ENCODE results near the gene SMIM38. TPM values are rescaled to one million over a fixed set of nuclear protein-coding genes. Genes with fewer than 3 reads are reported as not detected.

Gene SMIM38
- total RNA-seq, 1 experiment from 2014 or later = 0.54 TPM

DNA sequence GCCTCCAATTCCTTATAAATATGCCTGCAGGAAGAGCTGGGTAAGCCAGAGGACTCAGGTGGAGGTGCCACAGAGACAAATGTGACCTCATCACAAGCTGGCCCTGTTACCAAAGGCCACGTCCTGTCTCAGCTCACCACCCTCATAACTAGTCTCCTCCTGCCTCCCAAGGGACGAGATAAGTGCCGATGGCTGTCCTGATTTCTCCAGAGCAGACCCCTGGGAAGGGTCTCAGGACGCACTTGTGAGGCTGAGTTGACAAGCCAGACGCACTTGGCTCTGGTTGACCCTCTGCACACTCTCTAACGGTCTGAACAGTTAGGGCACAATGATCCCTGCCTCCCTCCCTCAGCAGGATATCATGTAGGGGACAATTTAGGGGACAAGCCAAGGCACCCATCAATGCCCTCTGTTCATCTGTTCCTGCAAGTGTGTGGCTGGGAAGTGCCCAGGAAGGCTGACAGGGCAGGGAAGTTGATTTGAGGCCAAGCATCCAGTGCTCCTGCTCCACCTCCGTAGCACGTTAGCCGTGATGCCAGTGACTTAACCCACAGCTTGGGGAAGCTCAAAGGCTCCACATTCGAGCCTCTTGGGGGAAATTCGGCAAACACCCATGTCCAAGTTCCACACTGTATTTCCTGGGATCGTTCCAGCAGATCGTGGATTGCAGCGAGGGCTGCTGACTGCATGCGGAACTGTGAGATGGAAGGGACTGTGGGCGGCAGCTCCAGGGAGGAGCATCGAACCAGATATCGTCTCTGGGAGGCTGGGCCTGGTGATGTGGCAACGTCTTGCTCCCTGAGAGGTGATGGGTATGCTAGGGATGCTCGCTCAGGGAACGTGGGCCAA lies 2.8 kb downstream of the SMIM38 start:
- Histone ChIP-seq H3K9me3 (ENCODE audit: control insufficient read depth in 1 of 2, insufficient read depth in 1 of 2, low read depth in 1 of 2, low read length in 2 of 2) (no peaks in the 10 kb centered on the region), H3K4me1 (ENCODE audit: control insufficient read depth in 1 of 2, insufficient read depth in 2 of 2, low read length in 2 of 2) (no peaks in the 10 kb centered on the region), H3K9me2 (ENCODE audit: insufficient read depth) (0 out of 2 replicates have a peak, but pooled peaks cover 2% of the 10 kb centered on the region), H3K36me3 (ENCODE audit: control insufficient read depth in 1 of 2, insufficient read depth in 2 of 2, low read length in 2 of 2) (no peaks in the 10 kb centered on the region), H3K9ac (ENCODE audit: low read length) (no peak overlapping the region), H2AFZ (ENCODE audit: low read depth, low read length, poor library complexity, severe bottlenecking) (no peak overlapping the region), H4K20me1 (ENCODE audit: insufficient read depth) (no peaks in the 10 kb centered on the region), H3K4me2 (ENCODE audit: low read length) (no peak overlapping the region), H3K79me2 (ENCODE audit: insufficient read depth, low read length) (no peaks in the 10 kb centered on the region), H3K27me3 (ENCODE audit: insufficient read depth, low read length) (no peaks in the 10 kb centered on the region), H3K27ac (ENCODE audit: low read depth, low read length) (no peak overlapping the region), H3K4me3 (replicated peaks in 1 of 2; ENCODE audit: low read depth in 1 of 2, low read length in 2 of 2) (no peak overlapping the region)
- ATAC-seq (no peak), DNase-seq (ENCODE audit: low read depth, low spot score) (no peak)
- ChIA-PET RAD21 (ENCODE audit: low non-redundant PET in 1 of 2, low total read pairs in 2 of 2, uncharacterized antibody in 2 of 2, unreplicated experiment in 2 of 2) (no interaction called here), POLR2A (no interaction called here), CTCF (no interaction called here)
- no peak for TF ChIP-seq CBX3 (IDR thresholded peaks at IDR 0.05; ENCODE audit: low read depth)
- TF ChIP-seq RAD21 (IDR thresholded peaks at IDR 0.05; ENCODE audit: low read depth) = no peak
- no peak for TF ChIP-seq TCF7L2 (IDR thresholded peaks at IDR 0.05; ENCODE audit: borderline replicate concordance, extremely low read depth, insufficient read depth, insufficient read length)
- no peak for TF ChIP-seq POLR2A (IDR thresholded peaks at IDR 0.05; ENCODE audit: borderline replicate concordance, extremely low read depth, insufficient read depth, insufficient read length)
- TF ChIP-seq ZNF274 (IDR thresholded peaks at IDR 0.05; ENCODE audit: low read depth, low read length) = no peak
- no peak for TF ChIP-seq SRF (IDR thresholded peaks at IDR 0.05; ENCODE audit: low read depth)
- no peak for TF ChIP-seq REST (IDR thresholded peaks at IDR 0.05; ENCODE audit: low read depth)
- no TSS peak for BruUV-seq (replicated peaks)
- intact Hi-C loops (cut with micrococcal nuclease) = no loop called here
